Neural cell (in vitro differentiated cells): ENCODE results near the gene METTL24. TPM values are rescaled to one million over a fixed set of nuclear protein-coding genes. Genes with fewer than 3 reads are reported as not detected.

ENCODE experiments used
- H2AFZ ChIP-seq: fragments of 200-600, 300-800 bp; sonication (generic), shearing (Covaris generic); 2 replicates; pipeline ENCODE4 v1.6.0; 2014; ENCODE audit warnings: low read depth, mild to moderate bottlenecking, antibody characterized with exemption, low read length, moderate library complexity
- H3F3A ChIP-seq: fragments of 200-600 bp; shearing (Covaris generic); 2 replicates; pipeline ENCODE4 v1.6.1; 2016; ENCODE audit warnings: mild to moderate bottlenecking, moderate library complexity, mixed read lengths, antibody characterized with exemption, low read length; ENCODE audit not compliant: insufficient read depth, poor library complexity, severe bottlenecking
- H3K27ac ChIP-seq: fragments of 200-600, 300-800 bp; sonication (generic), shearing (Covaris generic); 2 replicates; pipeline ENCODE4 v1.5.1; 2014; ENCODE audit warnings: mild to moderate bottlenecking, low read length, moderate library complexity
- H3K27me3 ChIP-seq: fragments of 300-800, 200-600 bp; sonication (generic), shearing (Covaris generic); 2 replicates; pipeline ENCODE4 v1.6.0; 2014; ENCODE audit warnings: mild to moderate bottlenecking, low read depth, low read length, moderate library complexity; ENCODE audit not compliant: insufficient read depth
- H3K36me3 ChIP-seq: fragments of 300-800, 200-600 bp; sonication (generic), shearing (Covaris generic); 2 replicates; pipeline ENCODE4 v1.5.1; 2014; ENCODE audit warnings: mild to moderate bottlenecking, antibody characterized with exemption, low read length, moderate library complexity; ENCODE audit not compliant: insufficient read depth
- H3K4me2 ChIP-seq: fragments of 300-800, 200-600 bp; sonication (generic), shearing (Covaris generic); 2 replicates; pipeline ENCODE4 v1.6.0; 2014; ENCODE audit warnings: mild to moderate bottlenecking, low read length
- H3K4me3 ChIP-seq: fragments of 300-800, 200-600 bp; sonication (generic), shearing (Covaris generic); 2 replicates; pipeline ENCODE4 v1.5.1; 2014; ENCODE audit warnings: mild to moderate bottlenecking, low read length, moderate library complexity
- H3K79me2 ChIP-seq: fragments of 200-600 bp; shearing (Covaris generic); replicated peaks from 2 replicates; pipeline ENCODE4 v1.6.0; 2014; ENCODE audit warnings: mild to moderate bottlenecking, low read length, moderate library complexity; ENCODE audit not compliant: insufficient read depth
- H3K9ac ChIP-seq: fragments of 300-800, 200-600 bp; sonication (generic), shearing (Covaris generic); 2 replicates; pipeline ENCODE4 v1.6.1; 2016; ENCODE audit warnings: mild to moderate bottlenecking, low read length, mixed read lengths
- H3K9me2 ChIP-seq: fragments of 200-600 bp; shearing (Covaris generic); 2 replicates; pipeline ENCODE4 v1.6.1; 2016; ENCODE audit warnings: mild to moderate bottlenecking, low read length, mixed read lengths; ENCODE audit not compliant: insufficient read depth
- H3K9me3 ChIP-seq: fragments of 200-600, 300-800 bp; sonication (generic), shearing (Covaris generic); 2 replicates; pipeline ENCODE4 v1.6.1; 2016; ENCODE audit warnings: mild to moderate bottlenecking, mixed run types, low read length, moderate library complexity, mixed read lengths
- H4K20me1 ChIP-seq: fragments of 200-600 bp; shearing (Covaris generic); 2 replicates; pipeline ENCODE4 v1.6.1; 2016; ENCODE audit warnings: mild to moderate bottlenecking, mixed run types; ENCODE audit not compliant: insufficient read depth
- EP300 ChIP-seq: fragments of 450-650 bp; conservative IDR thresholded peaks from 2 replicates; pipeline ENCODE4 v1.6.1; 2014; ENCODE audit warnings: antibody characterized with exemption, mild to moderate bottlenecking, moderate library complexity; ENCODE audit not compliant: poor library complexity, severe bottlenecking
- EZH2 ChIP-seq: fragments of 200-600, 300-800 bp; shearing (Covaris generic), sonication (generic); IDR thresholded peaks from 2 replicates; pipeline ENCODE4 v1.6.1; 2014; ENCODE audit warnings: antibody characterized with exemption, low read length, borderline replicate concordance, mild to moderate bottlenecking; ENCODE audit not compliant: insufficient read depth, poor library complexity, severe bottlenecking
- MXI1 ChIP-seq: fragments of 450-650 bp; conservative IDR thresholded peaks from 2 replicates; pipeline ENCODE4 v1.6.1; 2014; ENCODE audit warnings: antibody characterized with exemption, mild to moderate bottlenecking; ENCODE audit not compliant: poor library complexity, severe bottlenecking
- POLR2AphosphoS5 ChIP-seq: IDR thresholded peaks from 2 replicates; pipeline ENCODE4 v1.6.1; 2012
- RAD21 ChIP-seq: fragments of 450-650 bp; conservative IDR thresholded peaks from 2 replicates; pipeline ENCODE4 v1.6.1; 2014; ENCODE audit warnings: antibody characterized with exemption, mild to moderate bottlenecking, moderate library complexity
- SMC3 ChIP-seq: fragments of 450-650 bp; conservative IDR thresholded peaks from 2 replicates; pipeline ENCODE4 v1.6.1; 2014; ENCODE audit warnings: antibody characterized with exemption, mild to moderate bottlenecking, moderate library complexity; ENCODE audit not compliant: poor library complexity
- TAF1 ChIP-seq: IDR thresholded peaks from 2 replicates; pipeline ENCODE4 v1.6.1; 2012; ENCODE audit warnings: low read depth
- polyA plus RNA-seq: library from polyadenylated mRNA; depleted of rRNA; stranded (reverse); fragments of >200 nt; gene quantifications from 2 replicates; pipeline ENCODE4 v1.2.3, GENCODE V29; 2014
- TF ChIP-seq, protein P1 (sequence below): fragments of 450-650 bp; IDR thresholded peaks from 2 replicates; pipeline ENCODE4 v1.5.1; 2014; ENCODE audit warnings: antibody characterized with exemption, mild to moderate bottlenecking, moderate library complexity; ENCODE audit not compliant: poor library complexity, severe bottlenecking
- TF ChIP-seq, protein P2 (sequence below): IDR thresholded peaks from 2 replicates; pipeline ENCODE4 v1.6.1; 2012; ENCODE audit warnings: borderline replicate concordance

The METTL24 gene
- polyA plus RNA-seq, 1 donor from 2014 or later = not detected

DNA sequence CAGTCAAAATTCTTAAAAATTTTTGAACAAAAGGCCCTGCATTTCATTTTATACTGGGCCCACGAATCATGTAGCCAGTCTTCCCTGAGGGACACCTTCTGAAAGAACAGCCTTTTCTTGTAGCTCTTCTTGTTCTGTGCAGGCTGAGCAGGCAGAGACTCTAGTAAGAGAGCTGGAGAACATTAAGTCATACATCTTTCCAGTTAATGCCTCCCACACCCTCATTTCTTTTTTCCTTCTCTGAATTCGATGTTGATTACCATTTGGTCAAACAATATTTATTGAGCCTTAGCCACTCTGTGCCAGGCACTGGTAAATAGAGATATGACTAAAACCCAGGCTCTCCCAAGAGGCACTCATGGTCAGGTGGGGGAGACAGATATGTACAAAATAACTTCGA lies 33.6 kb downstream of the METTL24 start:
- Histone ChIP-seq H3K36me3 (no peaks in the 10 kb centered on the region), H3K4me3 (no peak overlapping the region), H3K79me2 (no peaks in the 10 kb centered on the region), H3K4me2 (no peak overlapping the region), H3K9ac (no peak overlapping the region), H3K27ac (no peak overlapping the region), H2AFZ (no peak overlapping the region), H3K9me2 (no peaks in the 10 kb centered on the region), H3K9me3 (no peaks in the 10 kb centered on the region), H4K20me1 (no peaks in the 10 kb centered on the region), H3K27me3 (no peaks in the 10 kb centered on the region), H3F3A (no peaks in the 10 kb centered on the region)
- TF ChIP-seq, protein P1, sequence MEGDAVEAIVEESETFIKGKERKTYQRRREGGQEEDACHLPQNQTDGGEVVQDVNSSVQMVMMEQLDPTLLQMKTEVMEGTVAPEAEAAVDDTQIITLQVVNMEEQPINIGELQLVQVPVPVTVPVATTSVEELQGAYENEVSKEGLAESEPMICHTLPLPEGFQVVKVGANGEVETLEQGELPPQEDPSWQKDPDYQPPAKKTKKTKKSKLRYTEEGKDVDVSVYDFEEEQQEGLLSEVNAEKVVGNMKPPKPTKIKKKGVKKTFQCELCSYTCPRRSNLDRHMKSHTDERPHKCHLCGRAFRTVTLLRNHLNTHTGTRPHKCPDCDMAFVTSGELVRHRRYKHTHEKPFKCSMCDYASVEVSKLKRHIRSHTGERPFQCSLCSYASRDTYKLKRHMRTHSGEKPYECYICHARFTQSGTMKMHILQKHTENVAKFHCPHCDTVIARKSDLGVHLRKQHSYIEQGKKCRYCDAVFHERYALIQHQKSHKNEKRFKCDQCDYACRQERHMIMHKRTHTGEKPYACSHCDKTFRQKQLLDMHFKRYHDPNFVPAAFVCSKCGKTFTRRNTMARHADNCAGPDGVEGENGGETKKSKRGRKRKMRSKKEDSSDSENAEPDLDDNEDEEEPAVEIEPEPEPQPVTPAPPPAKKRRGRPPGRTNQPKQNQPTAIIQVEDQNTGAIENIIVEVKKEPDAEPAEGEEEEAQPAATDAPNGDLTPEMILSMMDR = no peak
- TF ChIP-seq, protein P2, sequence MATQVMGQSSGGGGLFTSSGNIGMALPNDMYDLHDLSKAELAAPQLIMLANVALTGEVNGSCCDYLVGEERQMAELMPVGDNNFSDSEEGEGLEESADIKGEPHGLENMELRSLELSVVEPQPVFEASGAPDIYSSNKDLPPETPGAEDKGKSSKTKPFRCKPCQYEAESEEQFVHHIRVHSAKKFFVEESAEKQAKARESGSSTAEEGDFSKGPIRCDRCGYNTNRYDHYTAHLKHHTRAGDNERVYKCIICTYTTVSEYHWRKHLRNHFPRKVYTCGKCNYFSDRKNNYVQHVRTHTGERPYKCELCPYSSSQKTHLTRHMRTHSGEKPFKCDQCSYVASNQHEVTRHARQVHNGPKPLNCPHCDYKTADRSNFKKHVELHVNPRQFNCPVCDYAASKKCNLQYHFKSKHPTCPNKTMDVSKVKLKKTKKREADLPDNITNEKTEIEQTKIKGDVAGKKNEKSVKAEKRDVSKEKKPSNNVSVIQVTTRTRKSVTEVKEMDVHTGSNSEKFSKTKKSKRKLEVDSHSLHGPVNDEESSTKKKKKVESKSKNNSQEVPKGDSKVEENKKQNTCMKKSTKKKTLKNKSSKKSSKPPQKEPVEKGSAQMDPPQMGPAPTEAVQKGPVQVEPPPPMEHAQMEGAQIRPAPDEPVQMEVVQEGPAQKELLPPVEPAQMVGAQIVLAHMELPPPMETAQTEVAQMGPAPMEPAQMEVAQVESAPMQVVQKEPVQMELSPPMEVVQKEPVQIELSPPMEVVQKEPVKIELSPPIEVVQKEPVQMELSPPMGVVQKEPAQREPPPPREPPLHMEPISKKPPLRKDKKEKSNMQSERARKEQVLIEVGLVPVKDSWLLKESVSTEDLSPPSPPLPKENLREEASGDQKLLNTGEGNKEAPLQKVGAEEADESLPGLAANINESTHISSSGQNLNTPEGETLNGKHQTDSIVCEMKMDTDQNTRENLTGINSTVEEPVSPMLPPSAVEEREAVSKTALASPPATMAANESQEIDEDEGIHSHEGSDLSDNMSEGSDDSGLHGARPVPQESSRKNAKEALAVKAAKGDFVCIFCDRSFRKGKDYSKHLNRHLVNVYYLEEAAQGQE = no peak
- TF ChIP-seq POLR2AphosphoS5 = no peak
- TF ChIP-seq TAF1 = no peak
- TF ChIP-seq EP300 = no peak
- no peak for TF ChIP-seq MXI1
- TF ChIP-seq RAD21 = no peak
- no peak for TF ChIP-seq EZH2
- no peak for TF ChIP-seq SMC3

DNA sequence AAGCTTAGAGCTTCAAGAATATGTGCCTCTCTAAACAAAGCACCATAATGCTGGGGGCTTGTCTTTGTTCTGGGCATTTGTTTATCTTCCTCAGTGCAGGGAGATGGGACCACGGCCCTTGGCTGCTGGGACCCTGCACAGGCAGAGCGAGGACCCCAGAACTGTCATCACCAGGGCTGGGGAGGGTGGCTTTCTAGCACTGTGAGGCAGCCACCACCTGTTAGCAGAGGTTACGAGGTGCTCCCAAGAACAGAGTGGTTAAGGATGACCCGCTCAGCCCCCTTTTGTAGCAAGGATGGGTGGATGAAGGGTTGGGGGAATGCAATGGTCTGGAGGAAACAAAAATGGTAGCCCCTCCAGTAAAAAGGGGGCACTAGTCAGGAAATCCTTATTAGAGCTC lies 34.9 kb downstream of the METTL24 start:
- no peak overlapping the region for H2AFZ ChIP-seq

DNA sequence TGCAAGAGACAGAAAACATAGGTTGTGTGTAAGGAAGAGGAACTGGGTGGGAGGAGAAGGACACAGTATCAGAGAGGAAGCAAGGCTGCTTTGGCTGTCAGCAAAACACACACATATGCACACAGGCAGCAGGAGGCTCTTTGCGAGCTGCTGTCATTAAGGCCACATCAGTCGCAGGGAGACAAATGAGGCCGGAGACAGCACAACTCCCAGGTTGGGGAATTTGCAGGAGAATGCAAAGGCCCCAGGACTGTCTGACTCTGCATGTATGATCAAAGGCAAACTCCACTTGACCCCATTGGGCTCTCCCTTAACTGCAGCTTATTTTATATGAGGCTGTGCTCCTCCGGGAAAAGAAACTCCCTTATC lies 35.3 kb downstream of the METTL24 start:
- Histone ChIP-seq H3F3A (no peaks in the 10 kb centered on the region), H3K9me2 (no peaks in the 10 kb centered on the region), H3K27me3 (no peaks in the 10 kb centered on the region), H4K20me1 (no peaks in the 10 kb centered on the region), H3K36me3 (no peaks in the 10 kb centered on the region), H3K27ac (no peak overlapping the region), H3K4me2 (no peak overlapping the region), H3K9me3 (no peaks in the 10 kb centered on the region), H3K9ac (no peak overlapping the region), H3K79me2 (no peaks in the 10 kb centered on the region), H3K4me3 (no peak overlapping the region), H2AFZ (no peak overlapping the region)
- TF ChIP-seq SMC3 (no peak), MXI1 (no peak), POLR2AphosphoS5 (no peak), EZH2 (no peak), RAD21 (no peak), TAF1 (no peak), EP300 (no peak)
- TF ChIP-seq, protein P2 = no peak
- TF ChIP-seq, protein P1 = no peak

More for the DNA sequence above, 34.9 kb downstream of the METTL24 start:
- no peak overlapping the region for H3K4me2 ChIP-seq
- no peaks in the 10 kb centered on the region for H3K27me3 ChIP-seq
- no peaks in the 10 kb centered on the region for H3K36me3 ChIP-seq
- no peak overlapping the region for H3K4me3 ChIP-seq
- no peak overlapping the region for H3K27ac ChIP-seq
- H3K9me3 ChIP-seq = no peaks in the 10 kb centered on the region
- TF ChIP-seq TAF1 = no peak
- H3F3A ChIP-seq = no peaks in the 10 kb centered on the region
- no peaks in the 10 kb centered on the region for H3K79me2 ChIP-seq
- H3K9ac ChIP-seq = no peak overlapping the region
- H4K20me1 ChIP-seq = no peaks in the 10 kb centered on the region
- no peaks in the 10 kb centered on the region for H3K9me2 ChIP-seq
